GM12892 (cell line): ENCODE measurements around the gene NFKB2.

Experiments
- POLR2A ChIP-seq: IDR thresholded peaks from 2 replicates; pipeline ENCODE4 v1.6.1; 2011; ENCODE audit warnings: low read depth, low read length, control low read depth
- POLR2AphosphoS5 ChIP-seq: IDR thresholded peaks from 2 replicates; pipeline ENCODE4 v1.6.1; 2011; ENCODE audit warnings: low read depth, low read length, control low read depth
- TAF1 ChIP-seq: IDR thresholded peaks from 2 replicates; pipeline ENCODE4 v1.6.1; 2011; ENCODE audit warnings: low read depth, mild to moderate bottlenecking, control low read depth, low read length, borderline replicate concordance

GRCh38 chr10:102424145-102424544, 28.6 kb downstream of the NFKB2 start:
- TF ChIP-seq POLR2A (no peak), POLR2AphosphoS5 (no peak), TAF1 (no peak)
